GM12873 (cell line): ENCODE measurements around the gene C1orf74.

Source experiments
- TF ChIP-seq, protein P1 (sequence below): IDR thresholded peaks from 2 replicates; pipeline ENCODE4 v1.5.1; 2012; ENCODE audit warnings: low read depth, mild to moderate bottlenecking, moderate library complexity, low read length, control low read depth; ENCODE audit not compliant: insufficient read depth; ENCODE audit errors: missing control alignments

C1orf74 gene

DNA sequence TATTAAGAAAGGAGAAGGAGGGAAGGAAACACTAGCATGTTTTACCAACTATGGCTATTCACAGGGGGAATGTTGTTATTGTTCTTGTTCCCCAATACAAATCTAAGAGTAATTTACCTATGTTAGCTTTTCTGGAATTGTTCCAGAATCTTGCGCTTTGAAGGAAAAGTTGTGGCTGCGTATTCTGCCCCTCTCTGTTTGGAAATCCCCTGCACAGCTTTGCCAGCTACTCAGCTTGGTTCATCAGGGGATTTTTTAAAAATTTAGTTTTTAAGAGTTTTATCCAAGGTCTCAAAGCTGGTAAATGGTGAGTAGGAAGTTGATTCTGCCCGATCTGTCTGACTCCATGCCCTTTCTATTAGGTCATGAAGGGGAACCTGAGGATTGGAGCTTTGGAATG is 31.1 kb upstream of the C1orf74 start:
- TF ChIP-seq, protein P1, sequence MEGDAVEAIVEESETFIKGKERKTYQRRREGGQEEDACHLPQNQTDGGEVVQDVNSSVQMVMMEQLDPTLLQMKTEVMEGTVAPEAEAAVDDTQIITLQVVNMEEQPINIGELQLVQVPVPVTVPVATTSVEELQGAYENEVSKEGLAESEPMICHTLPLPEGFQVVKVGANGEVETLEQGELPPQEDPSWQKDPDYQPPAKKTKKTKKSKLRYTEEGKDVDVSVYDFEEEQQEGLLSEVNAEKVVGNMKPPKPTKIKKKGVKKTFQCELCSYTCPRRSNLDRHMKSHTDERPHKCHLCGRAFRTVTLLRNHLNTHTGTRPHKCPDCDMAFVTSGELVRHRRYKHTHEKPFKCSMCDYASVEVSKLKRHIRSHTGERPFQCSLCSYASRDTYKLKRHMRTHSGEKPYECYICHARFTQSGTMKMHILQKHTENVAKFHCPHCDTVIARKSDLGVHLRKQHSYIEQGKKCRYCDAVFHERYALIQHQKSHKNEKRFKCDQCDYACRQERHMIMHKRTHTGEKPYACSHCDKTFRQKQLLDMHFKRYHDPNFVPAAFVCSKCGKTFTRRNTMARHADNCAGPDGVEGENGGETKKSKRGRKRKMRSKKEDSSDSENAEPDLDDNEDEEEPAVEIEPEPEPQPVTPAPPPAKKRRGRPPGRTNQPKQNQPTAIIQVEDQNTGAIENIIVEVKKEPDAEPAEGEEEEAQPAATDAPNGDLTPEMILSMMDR: no peak

DNA sequence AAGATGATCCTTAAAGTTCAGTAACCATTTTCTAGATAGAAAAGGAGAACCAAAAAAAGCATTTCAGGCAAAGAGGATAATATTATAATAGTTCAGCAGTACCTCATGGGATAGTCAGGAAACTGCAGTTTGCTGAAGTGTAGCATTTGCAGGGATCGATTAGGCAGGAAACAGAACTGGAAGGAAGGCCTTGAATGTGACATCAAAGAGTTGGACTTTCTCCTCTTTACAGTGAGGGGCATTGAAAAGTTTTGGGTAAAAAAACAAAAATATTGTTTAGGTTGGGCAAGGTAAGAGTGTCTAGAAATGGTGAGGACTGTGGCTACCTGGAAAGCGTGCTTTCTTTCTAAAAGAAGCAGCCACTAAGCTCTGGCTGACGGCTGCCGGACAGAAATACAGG is 29.5 kb upstream of the C1orf74 start:
- TF ChIP-seq, protein P1: no peak

DNA sequence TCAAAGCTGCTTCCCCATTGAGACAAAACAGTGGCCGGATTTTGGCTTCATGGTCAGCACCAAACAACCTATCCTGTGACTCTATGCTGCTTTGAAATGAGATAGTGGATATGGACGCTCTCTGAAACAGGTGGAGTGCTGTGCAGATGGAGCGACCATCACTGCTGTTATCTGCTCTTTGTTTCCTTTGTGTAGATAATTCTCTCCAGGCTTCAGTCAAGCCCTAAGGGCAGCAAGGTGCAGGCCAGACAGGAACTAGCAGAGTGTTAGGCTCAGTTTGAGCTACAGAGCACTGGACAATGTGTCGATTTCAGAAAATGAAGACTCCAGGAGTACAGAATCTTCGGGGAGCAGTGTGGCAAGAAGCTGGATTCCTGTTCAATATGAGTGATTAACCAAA is 26.4 kb upstream of the C1orf74 start:
- TF ChIP-seq, protein P1: no peak

DNA sequence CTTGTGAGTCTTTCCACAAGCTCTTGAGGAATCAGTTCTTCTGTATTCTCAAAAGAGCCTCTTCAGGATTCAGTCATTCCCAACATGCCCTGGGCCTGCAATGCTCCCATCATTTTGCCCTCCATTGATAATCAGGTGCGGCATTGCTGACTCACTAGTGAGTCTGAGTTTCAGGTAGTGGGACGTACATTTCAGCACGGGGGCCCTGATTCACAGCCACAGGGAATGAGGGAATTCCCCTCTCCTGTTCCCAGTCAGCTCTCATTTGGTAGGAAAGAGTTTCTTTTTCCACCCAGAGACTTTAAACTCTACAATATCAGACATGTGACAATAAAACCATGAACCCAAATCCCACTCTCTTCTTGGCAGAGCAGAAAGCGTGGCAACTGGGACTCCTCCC is 25.3 kb upstream of the C1orf74 start:
- TF ChIP-seq, protein P1: no peak

DNA sequence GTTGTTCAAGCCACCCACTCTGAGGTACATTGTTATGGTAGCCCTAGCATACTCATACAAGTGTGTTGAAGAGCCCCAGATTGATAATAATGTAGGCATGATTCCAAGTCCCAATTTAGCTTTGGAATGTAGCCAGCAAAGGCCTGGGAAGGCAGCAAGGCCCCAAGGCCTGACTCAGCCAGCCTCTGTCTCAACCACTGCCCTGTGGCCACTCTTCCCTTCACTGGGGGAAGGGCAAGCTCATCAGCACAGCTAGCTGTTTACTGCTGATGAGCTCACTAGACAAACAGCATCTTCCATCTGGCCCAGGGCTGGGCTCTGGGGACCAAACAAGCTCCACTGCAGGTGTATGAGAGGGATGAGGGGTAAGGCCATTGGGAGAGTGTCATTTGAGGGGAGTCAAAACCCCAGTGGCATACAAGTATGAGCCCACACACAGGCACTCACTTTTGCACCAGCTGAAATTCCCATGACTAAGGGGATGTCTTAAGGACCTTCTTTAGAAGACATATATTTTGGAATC is 23.8 kb upstream of the C1orf74 start:
- TF ChIP-seq, protein P1: no peak

DNA sequence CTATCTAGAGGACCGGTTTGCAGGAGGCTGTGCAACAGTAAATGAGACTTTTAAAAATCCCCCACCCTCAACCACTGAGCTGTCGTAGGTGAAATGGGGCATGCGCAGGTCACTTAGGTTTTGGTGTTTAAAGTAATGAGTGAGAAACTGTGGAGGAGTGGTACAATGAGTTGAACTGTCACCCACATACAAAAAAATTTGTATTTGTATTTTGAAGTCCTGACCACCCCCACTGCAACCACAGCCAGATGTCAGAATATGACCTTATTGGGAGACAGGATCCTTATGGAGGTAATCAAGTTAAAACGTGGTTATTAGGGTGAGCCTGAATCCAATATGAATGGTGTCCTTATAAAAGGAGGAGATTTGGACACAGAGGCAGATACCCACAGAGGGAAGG is 23.1 kb upstream of the C1orf74 start:
- TF ChIP-seq, protein P1: no peak

DNA sequence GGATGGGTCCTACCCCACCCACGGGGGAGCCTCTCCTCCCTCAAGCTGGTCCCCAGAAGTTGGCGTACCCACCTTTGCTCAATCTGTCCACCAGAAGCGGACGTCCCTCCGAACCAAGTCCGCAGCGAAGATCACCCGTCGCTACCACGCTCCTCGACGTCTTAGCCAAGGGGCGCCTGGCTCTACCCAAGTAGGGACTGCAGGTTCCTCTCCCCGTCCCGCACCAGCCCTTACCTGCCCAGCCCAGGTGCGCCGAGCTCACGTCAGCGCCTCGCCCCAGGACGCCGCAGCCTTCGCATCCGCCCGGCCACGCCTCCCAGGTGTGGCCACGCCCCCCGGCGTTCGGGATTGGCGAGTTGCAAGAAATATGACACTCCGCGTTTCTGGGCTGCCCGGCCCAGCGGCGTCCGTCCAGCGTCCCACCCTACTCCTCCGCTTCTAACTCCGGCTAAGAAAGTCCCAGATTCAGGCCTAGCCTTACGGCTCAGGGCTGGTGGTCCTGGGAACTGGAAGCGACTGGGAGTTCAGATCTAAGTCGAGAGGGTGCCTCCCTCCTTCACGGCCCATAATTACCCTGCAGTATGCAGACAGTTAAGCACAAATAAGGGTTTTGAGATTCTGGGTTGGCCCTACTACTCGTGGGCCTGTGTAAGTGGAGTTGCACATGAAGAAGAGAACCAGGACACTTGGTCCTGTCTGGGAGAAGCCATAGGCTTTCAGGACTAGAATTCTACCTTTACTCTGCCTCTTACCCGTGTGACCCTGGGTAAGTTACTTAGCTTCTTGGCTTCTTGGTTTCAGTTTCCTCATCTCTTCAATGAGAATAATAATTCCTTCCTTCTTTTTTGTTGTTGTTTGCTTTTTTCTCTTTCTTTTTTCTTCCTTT is 21.8 kb upstream of the C1orf74 start, which contains the start of gene IRF6:
IRF6 (minus strand) TSS at position 268 of the 886 bp plus-strand sequence. CDS start 4,729 bp downstream, outside the sequence.
- TF ChIP-seq, protein P1: no peak
